Activated CD4-positive, alpha-beta T cell treated with anti-CD3 and anti-CD28 coated beads for 24 hours (primary cell): ENCODE data around the gene PELI1.

Experiments used
- DNase-seq, 2 donors: peaks; one replicate each; pipeline ENCODE4 v3.0.0-alpha.2; 2020; ENCODE audit warnings: low read depth in 2 of 2

Gene PELI1

DNA sequence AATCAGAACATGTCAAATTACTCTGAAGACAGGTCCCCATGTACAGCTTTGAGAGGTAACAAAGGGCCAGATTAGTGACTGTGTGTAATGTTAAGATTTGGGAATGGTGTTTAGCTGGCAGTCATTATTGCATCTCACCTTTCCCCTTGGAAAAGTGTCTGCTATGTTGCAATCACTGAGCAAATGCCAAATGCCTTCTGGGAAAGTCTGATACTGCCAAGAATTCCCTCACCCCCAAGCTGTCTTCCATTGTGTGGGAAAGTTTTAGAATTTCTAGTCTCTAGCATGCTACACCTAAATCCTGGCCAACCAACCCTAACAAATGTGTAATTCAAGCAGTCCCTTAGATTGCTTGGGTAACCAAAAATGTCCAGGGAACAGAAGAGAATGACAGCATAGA lies 13.6 kb upstream of the PELI1 start:
- no peak for DNase-seq

GRCh38 chr2:64153811-64154210 lies 9.6 kb upstream of the PELI1 start:
- DNase-seq, result no peak

- no peak for DNase-seq
Measured at GRCh38 chr2:64151476-64151875, 7.3 kb upstream of the PELI1 start.

- no peak for DNase-seq
Measured at GRCh38 chr2:64145714-64146113, 1.5 kb upstream of the PELI1 start.

DNA sequence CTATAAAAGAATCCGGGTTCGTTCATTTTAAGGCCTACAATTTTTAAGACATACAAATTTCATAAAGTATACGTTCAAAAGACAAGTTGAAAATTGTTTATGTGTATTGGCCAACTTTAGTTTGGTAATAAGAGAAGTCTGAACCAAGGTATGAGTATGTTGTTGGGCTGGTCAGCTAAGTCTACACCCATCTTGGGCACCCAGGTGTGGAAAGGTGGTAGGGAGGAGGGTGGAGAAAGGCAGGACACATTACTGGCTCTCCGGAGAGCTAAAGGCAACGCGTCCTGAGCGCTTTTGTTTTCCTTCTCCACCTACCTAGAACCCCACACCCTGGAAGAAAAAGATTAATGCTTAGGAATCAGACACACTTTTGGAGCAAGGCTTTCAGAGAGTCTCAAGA lies 899 bp upstream of the PELI1 start:
- DNase-seq, result no peak

- DNase-seq, result no peak
Measured at GRCh38 chr2:64143169-64144056, 807 bp downstream of the PELI1 start.

DNA sequence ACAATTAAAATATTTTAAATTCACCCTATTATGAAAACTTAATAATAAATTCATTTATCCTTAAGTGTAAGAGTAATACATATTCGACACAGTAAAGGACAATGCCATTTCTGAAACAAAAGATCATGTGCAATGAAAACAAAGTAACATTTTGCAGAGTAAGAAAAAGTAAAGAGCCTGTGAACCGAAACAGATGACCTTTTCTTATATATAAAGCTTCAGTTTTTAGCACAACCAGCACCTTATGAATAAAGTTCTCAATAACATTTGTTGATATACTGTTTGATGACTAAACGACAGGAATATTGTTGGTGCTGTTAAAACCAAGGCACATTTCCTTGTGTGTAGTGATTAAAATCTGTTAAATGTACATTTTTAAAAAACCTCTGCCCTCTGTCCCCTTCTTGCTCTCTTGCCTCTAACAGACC lies 1.5 kb downstream of the PELI1 start:
- DNase-seq, result no peak

- no peak for DNase-seq
Measured at GRCh38 chr2:64141674-64142405, 2.4 kb downstream of the PELI1 start.

DNA sequence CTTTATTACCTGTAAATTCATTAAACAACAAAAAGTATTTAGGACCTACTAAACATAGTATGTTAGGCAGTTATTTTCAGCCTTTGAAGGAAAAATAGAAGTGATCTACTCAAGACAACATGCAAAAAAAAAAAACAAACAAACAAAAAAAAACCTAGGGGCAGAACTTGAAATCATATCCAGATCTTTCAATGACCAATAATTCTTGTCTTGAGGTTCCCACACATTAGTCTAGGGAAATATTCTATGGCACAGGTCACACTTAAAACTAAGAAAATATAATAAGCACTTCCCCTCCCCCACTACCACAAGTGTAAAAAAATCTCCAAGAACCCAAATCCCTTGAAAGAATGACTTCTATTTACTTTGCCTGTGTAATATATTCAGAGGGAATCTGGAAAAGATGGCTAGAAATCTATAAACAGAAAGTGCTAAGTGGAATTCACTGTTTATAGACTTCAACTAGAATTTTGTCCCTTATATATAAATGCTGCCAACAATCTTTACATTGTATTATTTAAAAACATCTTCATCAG lies 3.5 kb downstream of the PELI1 start:
- DNase-seq, result no peak

GRCh38 chr2:64139956-64140355 lies 4.3 kb downstream of the PELI1 start:
- DNase-seq, result no peak

- DNase-seq, result no peak
Measured at GRCh38 chr2:64137996-64138395, 6.2 kb downstream of the PELI1 start.

DNA sequence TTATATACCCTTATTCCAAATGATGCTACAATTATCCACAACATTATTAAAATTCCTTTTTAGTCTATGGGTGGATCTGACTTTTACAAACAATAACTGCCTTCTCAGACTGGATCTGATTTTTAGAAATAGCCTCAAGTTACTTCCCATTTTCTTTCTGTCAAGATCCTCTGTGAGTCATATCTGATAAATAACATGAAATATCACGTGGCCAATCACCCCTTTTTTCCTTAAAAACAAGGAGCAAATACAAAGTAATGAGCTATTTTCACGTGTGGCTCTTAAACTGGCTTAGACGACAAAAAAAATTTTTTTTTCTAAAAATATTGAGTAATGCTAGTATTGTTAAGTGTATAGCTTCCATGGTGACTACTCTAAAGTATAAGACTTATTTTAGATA lies 6.7 kb downstream of the PELI1 start:
- DNase-seq, result no peak

DNA sequence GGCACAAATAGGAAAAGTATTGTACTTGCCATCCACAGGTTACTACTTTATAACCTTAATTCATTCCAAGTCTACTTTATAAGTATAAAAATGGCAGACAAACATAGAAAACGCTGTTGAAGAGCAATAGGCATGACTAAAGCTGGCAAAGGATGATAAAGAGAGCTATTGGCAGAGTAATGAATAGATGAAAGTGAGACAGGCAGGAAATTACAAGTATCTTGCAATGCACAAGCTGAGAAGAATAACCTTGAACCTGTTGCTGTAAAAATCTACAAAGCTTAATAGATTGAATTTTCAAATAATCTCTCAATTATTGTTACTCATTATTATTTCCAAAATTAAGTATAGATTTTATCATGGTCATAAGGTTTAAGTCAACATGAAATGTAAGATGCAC lies 8.8 kb downstream of the PELI1 start:
- no peak for DNase-seq

GRCh38 chr2:64134813-64135212 lies 9.4 kb downstream of the PELI1 start:
- no peak for DNase-seq

GRCh38 chr2:64133828-64134227 lies 10.4 kb downstream of the PELI1 start:
- DNase-seq, result no peak

DNA sequence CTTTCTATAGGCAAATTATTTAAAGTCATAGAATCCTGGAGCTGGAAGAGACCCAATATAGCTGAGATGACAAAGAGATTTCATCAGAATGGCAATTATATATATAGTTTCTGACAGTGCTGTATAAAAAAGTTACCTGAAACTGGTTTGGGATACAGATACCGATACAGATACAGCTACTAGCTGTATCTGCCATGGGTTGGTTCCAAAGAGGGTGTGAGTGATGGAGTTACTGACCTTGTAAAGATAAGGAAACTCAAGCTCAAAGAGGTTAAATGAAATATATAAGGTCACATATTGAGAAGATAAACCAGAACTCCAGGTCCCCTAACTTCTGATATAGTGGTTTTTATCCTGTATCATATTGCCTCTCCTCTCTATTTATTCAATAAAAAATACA lies 10.9 kb downstream of the PELI1 start:
- DNase-seq, result no peak

GRCh38 chr2:64130333-64130732 lies 13.9 kb downstream of the PELI1 start:
- no peak for DNase-seq

- DNase-seq, result no peak
Measured at GRCh38 chr2:64128943-64129391, 15.3 kb downstream of the PELI1 start.

DNA sequence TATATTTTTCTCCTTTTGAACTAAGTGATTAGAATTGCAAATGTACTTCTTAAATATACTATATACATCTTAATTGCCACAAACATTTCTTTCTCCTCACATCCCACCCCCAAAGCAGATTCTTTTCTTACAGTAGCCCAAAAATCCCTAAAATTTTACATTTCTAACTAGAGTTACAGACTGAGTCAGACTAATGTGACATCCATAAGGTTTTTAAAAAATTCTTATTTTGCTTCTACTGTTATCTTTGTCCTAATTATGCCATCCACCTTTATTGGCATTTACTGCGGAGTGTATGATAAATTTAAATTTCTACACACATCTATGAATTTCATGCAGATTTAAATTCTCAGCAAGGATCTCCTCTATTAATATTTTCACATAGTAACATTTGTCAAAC lies 15.8 kb downstream of the PELI1 start:
- DNase-seq, result no peak

DNA sequence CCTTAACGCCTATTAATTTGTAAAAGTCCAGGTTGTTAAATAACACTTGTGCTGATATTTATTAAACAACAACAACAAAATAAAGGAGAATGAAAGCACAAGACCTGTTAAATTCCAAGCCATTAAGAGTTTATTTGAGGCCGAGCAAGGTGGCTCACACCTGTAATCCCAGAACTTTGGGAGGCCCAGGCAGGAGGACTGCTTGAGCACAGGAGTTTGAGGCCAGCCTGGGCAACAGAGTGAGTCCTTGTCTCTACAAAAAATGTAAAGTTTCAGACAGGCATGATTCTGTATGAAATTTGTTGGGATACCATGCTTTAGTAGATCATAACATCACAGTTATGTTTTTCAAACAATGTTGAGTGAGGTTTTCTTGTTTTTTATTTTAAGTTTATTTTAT lies 17.1 kb downstream of the PELI1 start:
- DNase-seq, result no peak

DNA sequence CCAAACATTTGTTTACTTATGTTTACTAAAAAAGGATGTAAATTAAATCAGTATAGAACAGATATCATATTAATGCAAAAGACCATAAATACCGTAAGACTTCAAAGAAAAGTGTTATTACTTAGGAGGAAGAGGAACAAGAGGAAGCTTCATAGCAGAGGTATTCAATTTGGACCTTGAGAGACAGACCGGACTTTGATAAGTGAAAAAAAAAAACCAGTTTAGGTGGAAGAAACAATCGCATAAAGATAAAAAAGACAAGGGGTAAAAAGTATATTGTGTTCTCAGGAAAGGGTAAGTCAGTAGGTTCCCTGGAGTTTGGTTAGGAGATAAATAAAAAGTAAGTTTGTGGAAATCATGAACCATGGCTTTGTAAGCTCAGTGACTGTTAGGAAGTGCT lies 17.6 kb downstream of the PELI1 start:
- no peak for DNase-seq

GRCh38 chr2:64124571-64124970 lies 19.6 kb downstream of the PELI1 start:
- no peak for DNase-seq

DNA sequence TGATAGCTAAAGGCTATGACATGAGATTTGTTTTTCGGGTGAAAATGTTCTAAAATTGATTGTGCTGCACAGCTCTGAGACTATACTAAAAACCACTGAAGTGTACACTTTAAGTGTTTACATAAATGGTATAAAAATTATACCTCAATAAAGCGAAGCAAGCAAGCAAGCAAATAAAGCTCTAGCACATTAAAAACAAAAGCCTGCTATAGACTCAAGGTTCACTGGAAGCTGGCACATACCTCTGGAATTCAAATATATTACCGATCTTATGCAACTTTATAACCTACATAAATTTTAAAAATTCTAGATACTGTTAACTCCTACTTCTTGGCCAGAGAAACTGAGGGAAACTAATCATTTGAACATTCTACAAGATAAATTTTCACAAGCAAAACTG lies 20.1 kb downstream of the PELI1 start:
- DNase-seq, result no peak
